HL-60 (cell line): Measurements from ENCODE around the gene ECEL1.

ENCODE experiments used
- DNase-seq, 2 experiments: peaks; one replicate each; pipeline ENCODE4 v3.0.0-alpha.2; 2010 to 2020; ENCODE audit warnings: low read depth in 1 of 2, low spot score in 1 of 2
- H3K27ac ChIP-seq: fragments of 250-450 bp; sonication (Bioruptor Pico); replicated peaks from 2 replicates; pipeline ENCODE4 v1.5.1; 2020; ENCODE audit warnings: mild to moderate bottlenecking, moderate library complexity
- H3K27me3 ChIP-seq: fragments of 250-450 bp; sonication (Bioruptor Pico); 2 replicates; pipeline ENCODE4 v1.5.1; 2021; ENCODE audit warnings: mild to moderate bottlenecking, moderate library complexity; ENCODE audit not compliant: insufficient read depth, poor library complexity, severe bottlenecking
- H3K4me3 ChIP-seq: replicated peaks from 2 replicates; pipeline ENCODE4 v1.5.1; 2011; ENCODE audit warnings: mild to moderate bottlenecking, control low read depth, low read length; ENCODE audit not compliant: insufficient read depth
- GABPA ChIP-seq: IDR thresholded peaks from 2 replicates; pipeline ENCODE4 v1.6.1; 2012; ENCODE audit warnings: low read depth
- POLR2AphosphoS5 ChIP-seq: IDR thresholded peaks from 2 replicates; pipeline ENCODE4 v1.6.1; 2012; ENCODE audit warnings: low read depth
- SPI1 ChIP-seq: IDR thresholded peaks from 2 replicates; pipeline ENCODE4 v1.6.1; 2012; ENCODE audit warnings: low read depth, mild to moderate bottlenecking, borderline replicate concordance
- TF ChIP-seq, protein P1 (sequence below): IDR thresholded peaks from 2 replicates; pipeline ENCODE4 v1.6.1; 2012; ENCODE audit warnings: low read depth; ENCODE audit not compliant: insufficient replicate concordance
- TF ChIP-seq, protein P2 (sequence below): IDR thresholded peaks from one replicate; pipeline ENCODE4 v1.5.1; 2011; ENCODE audit warnings: low read length, control low read depth, inconsistent platforms; ENCODE audit not compliant: insufficient read depth

Gene ECEL1

DNA sequence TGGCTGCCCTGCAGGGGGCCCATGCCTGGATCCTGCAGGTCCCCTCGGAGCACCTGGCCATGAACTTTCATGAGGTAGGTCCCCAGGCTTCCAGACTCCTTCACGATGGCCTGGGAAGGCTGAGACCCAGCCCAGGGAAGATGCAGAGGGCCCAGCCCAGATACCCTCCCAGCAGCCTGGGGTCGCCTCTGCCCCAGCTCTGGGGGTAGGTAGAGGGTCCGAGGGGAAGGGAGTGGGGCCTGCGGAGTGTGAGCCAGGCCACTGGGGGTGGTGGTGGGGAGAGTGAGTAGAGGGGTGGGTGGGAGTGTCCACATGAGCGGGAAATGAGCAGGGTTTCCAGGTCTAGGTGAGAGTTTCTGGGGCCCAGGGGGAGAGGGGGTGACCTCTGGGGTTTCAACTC, 37.1 kb upstream of the ECEL1 start:
- peaks cover 25% of the 10 kb centered on the region for H3K27me3 ChIP-seq
- no peak overlapping the region for H3K4me3 ChIP-seq

DNA sequence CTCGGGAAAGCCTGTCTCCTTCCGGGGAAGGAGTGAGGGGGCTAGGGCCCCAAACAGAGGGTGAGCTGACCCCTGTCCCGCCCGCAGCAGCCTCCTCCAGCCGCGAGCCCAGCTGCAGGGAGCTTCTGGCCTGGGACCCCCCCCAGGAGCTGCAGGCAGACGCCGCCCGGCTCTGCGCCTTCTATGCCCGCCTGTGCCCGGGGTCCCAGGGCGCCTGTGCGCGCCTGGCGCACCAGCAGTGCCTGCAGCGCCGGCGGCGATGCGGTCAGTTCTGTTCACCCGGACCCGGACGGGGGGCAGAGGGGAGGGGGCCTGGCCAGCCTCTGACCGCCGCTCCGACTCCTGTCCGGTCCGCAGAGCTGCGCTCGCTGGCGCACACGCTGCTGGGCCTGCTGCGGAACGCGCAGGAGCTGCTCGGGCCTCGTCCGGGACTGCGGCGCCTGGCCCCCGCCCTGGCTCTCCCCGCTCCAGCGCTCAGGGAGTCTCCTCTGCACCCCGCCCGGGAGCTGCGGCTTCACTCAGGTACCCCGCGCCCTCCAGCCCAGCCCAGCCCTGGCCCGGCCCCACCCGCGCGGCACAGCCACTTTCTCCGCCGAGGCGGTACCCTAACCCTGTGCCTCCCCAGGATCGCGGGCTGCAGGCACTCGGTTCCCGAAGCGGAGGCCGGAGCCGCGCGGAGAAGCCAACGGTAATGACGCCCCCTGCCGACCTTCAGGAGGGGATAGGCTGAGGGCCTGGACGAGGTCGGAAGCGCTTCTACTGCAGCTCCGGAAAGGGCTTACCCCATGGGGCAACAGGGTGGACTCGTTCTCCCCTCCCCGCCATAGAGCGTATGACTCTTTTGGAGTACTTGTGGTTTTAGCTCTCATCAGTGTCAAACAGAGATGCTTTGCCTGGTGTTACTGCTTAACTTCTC, 36.3 kb upstream of the ECEL1 start:
- Histone ChIP-seq H3K4me3 (peak overlapping the region; percentile 6; the same call in 1 of the 2 replicates), H3K27me3 (peaks cover 25% of the 10 kb centered on the region)
- DNase-seq = peak; percentile 45 to 57

More for the DNA sequence above, 37.1 kb upstream of the ECEL1 start:
- no peak for DNase-seq
- TF ChIP-seq, protein P1, sequence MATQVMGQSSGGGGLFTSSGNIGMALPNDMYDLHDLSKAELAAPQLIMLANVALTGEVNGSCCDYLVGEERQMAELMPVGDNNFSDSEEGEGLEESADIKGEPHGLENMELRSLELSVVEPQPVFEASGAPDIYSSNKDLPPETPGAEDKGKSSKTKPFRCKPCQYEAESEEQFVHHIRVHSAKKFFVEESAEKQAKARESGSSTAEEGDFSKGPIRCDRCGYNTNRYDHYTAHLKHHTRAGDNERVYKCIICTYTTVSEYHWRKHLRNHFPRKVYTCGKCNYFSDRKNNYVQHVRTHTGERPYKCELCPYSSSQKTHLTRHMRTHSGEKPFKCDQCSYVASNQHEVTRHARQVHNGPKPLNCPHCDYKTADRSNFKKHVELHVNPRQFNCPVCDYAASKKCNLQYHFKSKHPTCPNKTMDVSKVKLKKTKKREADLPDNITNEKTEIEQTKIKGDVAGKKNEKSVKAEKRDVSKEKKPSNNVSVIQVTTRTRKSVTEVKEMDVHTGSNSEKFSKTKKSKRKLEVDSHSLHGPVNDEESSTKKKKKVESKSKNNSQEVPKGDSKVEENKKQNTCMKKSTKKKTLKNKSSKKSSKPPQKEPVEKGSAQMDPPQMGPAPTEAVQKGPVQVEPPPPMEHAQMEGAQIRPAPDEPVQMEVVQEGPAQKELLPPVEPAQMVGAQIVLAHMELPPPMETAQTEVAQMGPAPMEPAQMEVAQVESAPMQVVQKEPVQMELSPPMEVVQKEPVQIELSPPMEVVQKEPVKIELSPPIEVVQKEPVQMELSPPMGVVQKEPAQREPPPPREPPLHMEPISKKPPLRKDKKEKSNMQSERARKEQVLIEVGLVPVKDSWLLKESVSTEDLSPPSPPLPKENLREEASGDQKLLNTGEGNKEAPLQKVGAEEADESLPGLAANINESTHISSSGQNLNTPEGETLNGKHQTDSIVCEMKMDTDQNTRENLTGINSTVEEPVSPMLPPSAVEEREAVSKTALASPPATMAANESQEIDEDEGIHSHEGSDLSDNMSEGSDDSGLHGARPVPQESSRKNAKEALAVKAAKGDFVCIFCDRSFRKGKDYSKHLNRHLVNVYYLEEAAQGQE = no peak
- TF ChIP-seq, protein P2, sequence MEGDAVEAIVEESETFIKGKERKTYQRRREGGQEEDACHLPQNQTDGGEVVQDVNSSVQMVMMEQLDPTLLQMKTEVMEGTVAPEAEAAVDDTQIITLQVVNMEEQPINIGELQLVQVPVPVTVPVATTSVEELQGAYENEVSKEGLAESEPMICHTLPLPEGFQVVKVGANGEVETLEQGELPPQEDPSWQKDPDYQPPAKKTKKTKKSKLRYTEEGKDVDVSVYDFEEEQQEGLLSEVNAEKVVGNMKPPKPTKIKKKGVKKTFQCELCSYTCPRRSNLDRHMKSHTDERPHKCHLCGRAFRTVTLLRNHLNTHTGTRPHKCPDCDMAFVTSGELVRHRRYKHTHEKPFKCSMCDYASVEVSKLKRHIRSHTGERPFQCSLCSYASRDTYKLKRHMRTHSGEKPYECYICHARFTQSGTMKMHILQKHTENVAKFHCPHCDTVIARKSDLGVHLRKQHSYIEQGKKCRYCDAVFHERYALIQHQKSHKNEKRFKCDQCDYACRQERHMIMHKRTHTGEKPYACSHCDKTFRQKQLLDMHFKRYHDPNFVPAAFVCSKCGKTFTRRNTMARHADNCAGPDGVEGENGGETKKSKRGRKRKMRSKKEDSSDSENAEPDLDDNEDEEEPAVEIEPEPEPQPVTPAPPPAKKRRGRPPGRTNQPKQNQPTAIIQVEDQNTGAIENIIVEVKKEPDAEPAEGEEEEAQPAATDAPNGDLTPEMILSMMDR = no peak
- no peak for TF ChIP-seq SPI1
- no peak for TF ChIP-seq POLR2AphosphoS5
- no peak for TF ChIP-seq GABPA
- no peak overlapping the region for H3K27ac ChIP-seq

DNA sequence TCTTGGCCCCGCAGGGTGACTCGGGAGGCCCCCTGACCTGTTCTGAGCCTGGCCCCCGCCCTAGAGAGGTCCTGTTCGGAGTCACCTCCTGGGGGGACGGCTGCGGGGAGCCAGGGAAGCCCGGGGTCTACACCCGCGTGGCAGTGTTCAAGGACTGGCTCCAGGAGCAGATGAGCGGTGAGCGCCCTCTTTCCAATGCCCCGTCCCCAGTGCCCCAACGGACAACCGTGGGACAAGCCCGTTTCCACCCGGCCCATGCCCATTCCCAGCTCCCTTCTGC, 35.7 kb upstream of the ECEL1 start:
- DNase-seq = no peak

More for the DNA sequence above, 36.3 kb upstream of the ECEL1 start:
- TF ChIP-seq, protein P2 = no peak
- TF ChIP-seq SPI1 = no peak
- TF ChIP-seq GABPA = no peak
- no peak for TF ChIP-seq POLR2AphosphoS5
- TF ChIP-seq, protein P1 = no peak
- H3K27ac ChIP-seq = no peak overlapping the region

More for the DNA sequence above, 35.7 kb upstream of the ECEL1 start:
- H3K4me3 ChIP-seq = no peak overlapping the region
- peaks cover 25% of the 10 kb centered on the region for H3K27me3 ChIP-seq
- H3K27ac ChIP-seq = no peak overlapping the region
- no peak for TF ChIP-seq POLR2AphosphoS5
- no peak for TF ChIP-seq SPI1
- TF ChIP-seq, protein P2 = no peak
